Measurements from ENCODE around the gene BRIP1. TPM values are rescaled to one million over a fixed set of nuclear protein-coding genes. Genes with fewer than 3 reads are reported as not detected.

The BRIP1 gene
- total and polyA plus RNA-seq, 8 donors: 0.31 to 10.8 (median 0.89) TPM; not detected in 1

GRCh38 chr17:61805399-61805798, 57.9 kb downstream of the BRIP1 start:
- no peaks in the 10 kb centered on the region for H3K9me3 ChIP-seq
- no peak for DNase-seq
- H3K4me3 ChIP-seq: no peak overlapping the region
- intact Hi-C loops (cut with DNase I; ENCODE audit: low total_unique reads): no loop called here
- WGBS, 5 donors: 56 to 74% (median 66%) methylated on average over 1 of the region's 1 CpG
- H3K27me3 ChIP-seq: no peaks in the 10 kb centered on the region
- no peaks in the 10 kb centered on the region for H3K4me1 ChIP-seq
- no peak overlapping the region for H3K27ac ChIP-seq
- TF ChIP-seq POLR2AphosphoS5 (IDR thresholded peaks at IDR 0.05) (no peak), POLR2A (IDR thresholded peaks at IDR 0.05) (no peak), EP300 (IDR thresholded peaks at IDR 0.05) (no peak)
- TF ChIP-seq, protein P1, sequence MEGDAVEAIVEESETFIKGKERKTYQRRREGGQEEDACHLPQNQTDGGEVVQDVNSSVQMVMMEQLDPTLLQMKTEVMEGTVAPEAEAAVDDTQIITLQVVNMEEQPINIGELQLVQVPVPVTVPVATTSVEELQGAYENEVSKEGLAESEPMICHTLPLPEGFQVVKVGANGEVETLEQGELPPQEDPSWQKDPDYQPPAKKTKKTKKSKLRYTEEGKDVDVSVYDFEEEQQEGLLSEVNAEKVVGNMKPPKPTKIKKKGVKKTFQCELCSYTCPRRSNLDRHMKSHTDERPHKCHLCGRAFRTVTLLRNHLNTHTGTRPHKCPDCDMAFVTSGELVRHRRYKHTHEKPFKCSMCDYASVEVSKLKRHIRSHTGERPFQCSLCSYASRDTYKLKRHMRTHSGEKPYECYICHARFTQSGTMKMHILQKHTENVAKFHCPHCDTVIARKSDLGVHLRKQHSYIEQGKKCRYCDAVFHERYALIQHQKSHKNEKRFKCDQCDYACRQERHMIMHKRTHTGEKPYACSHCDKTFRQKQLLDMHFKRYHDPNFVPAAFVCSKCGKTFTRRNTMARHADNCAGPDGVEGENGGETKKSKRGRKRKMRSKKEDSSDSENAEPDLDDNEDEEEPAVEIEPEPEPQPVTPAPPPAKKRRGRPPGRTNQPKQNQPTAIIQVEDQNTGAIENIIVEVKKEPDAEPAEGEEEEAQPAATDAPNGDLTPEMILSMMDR (IDR thresholded peaks at IDR 0.05): no peak
- H3K36me3 ChIP-seq: no peaks in the 10 kb centered on the region

- Histone ChIP-seq H3K4me3 (no peak overlapping the region), H3K27me3 (no peaks in the 10 kb centered on the region), H3K9me3 (no peaks in the 10 kb centered on the region), H3K4me1 (no peaks in the 10 kb centered on the region), H3K36me3 (no peaks in the 10 kb centered on the region), H3K27ac (no peak overlapping the region)
- intact Hi-C loops (cut with DNase I; ENCODE audit: low total_unique reads): no loop called here
- WGBS, 5 donors: 91 to 96% (median 93%) methylated on average over 1 of the region's 1 CpG
- DNase-seq: no peak
- TF ChIP-seq POLR2A (IDR thresholded peaks at IDR 0.05): no peak
- no peak for TF ChIP-seq POLR2AphosphoS5 (IDR thresholded peaks at IDR 0.05)
- TF ChIP-seq EP300 (IDR thresholded peaks at IDR 0.05): no peak
- TF ChIP-seq, protein P1 (IDR thresholded peaks at IDR 0.05): no peak
These were observed 59.5 kb downstream of the BRIP1 start for GRCh38 chr17:61803796-61804195.

GRCh38 chr17:61803216-61803615, 60.1 kb downstream of the BRIP1 start:
- intact Hi-C loops (cut with DNase I; ENCODE audit: low total_unique reads): no loop called here
- Histone ChIP-seq H3K4me3 (no peak overlapping the region), H3K27me3 (no peaks in the 10 kb centered on the region), H3K36me3 (no peaks in the 10 kb centered on the region), H3K27ac (no peak overlapping the region), H3K4me1 (no peaks in the 10 kb centered on the region), H3K9me3 (no peaks in the 10 kb centered on the region)
- 96 to 99% (median 98%) methylated on average over 6 of the region's 6 CpGs for WGBS, 5 donors
- no peak for DNase-seq
- TF ChIP-seq POLR2A (IDR thresholded peaks at IDR 0.05): no peak
- TF ChIP-seq, protein P1 (IDR thresholded peaks at IDR 0.05): no peak

- H3K4me1 ChIP-seq: no peaks in the 10 kb centered on the region
- H3K27ac ChIP-seq: no peak overlapping the region
- no peaks in the 10 kb centered on the region for H3K36me3 ChIP-seq
- DNase-seq: no peak
- H3K4me3 ChIP-seq: no peak overlapping the region
- no peaks in the 10 kb centered on the region for H3K9me3 ChIP-seq
- TF ChIP-seq POLR2A (IDR thresholded peaks at IDR 0.05) (no peak), POLR2AphosphoS5 (IDR thresholded peaks at IDR 0.05) (no peak), EP300 (IDR thresholded peaks at IDR 0.05) (no peak)
- TF ChIP-seq, protein P1 (IDR thresholded peaks at IDR 0.05): no peak
- intact Hi-C loops (cut with DNase I; ENCODE audit: low total_unique reads): no loop called here
- 95 to 100% (median 100%) methylated on average over 1 of the region's 1 CpG for WGBS, 5 donors
- H3K27me3 ChIP-seq: no peaks in the 10 kb centered on the region
These were observed 63.4 kb downstream of the BRIP1 start for GRCh38 chr17:61799812-61800484.

Data from stomach (tissue), 9 donors.